ENCODE data around the gene ENOX1.

DNA sequence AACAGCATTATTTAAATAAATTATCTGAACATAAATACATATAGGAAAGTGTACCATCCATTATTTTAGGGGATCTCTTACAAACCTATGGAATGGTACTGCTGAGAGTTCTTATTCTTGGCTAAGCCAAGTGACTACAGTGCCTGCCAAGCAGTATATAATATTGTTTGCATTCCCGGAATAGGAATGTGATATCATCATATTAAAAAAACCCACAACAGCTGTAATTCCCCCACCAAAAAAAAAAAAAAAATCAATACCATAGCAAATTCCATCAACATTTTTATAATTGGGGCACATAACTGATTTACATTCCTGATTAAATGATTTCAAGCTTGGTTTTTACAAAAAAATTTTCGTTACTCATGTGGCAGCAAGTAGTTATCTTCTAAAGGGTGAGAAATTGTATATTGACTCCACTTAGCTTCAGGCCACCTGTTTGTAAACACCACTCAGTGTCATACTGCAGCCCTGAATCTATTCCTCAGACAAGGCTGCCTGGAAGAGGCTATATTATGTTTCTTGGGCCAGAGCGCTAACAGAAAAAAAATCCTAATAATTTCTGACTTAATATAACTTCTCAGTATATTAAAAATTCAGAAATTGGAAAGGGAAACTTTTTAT, 485.3 kb downstream of the ENOX1 start:
- TF ChIP-seq CTCF (IDR thresholded peaks at IDR 0.05; ENCODE audit: low read depth, low read length), result no peak
- TF ChIP-seq EZH2phosphoT487 (IDR thresholded peaks at IDR 0.05; ENCODE audit: low read depth), result no peak
